Neural cell (in vitro differentiated cells): ENCODE measurements around the gene INPP5A. TPM values are rescaled to one million over a fixed set of nuclear protein-coding genes. Genes with fewer than 3 reads are reported as not detected.

ENCODE experiments used
- H2AFZ ChIP-seq: fragments of 200-600, 300-800 bp; sonication (generic), shearing (Covaris generic); 2 replicates; pipeline ENCODE4 v1.6.0; 2014; ENCODE audit warnings: low read depth, mild to moderate bottlenecking, antibody characterized with exemption, low read length, moderate library complexity
- H3F3A ChIP-seq: fragments of 200-600 bp; shearing (Covaris generic); 2 replicates; pipeline ENCODE4 v1.6.1; 2016; ENCODE audit warnings: mild to moderate bottlenecking, moderate library complexity, mixed read lengths, antibody characterized with exemption, low read length; ENCODE audit not compliant: insufficient read depth, poor library complexity, severe bottlenecking
- H3K27ac ChIP-seq: fragments of 200-600, 300-800 bp; sonication (generic), shearing (Covaris generic); 2 replicates; pipeline ENCODE4 v1.5.1; 2014; ENCODE audit warnings: mild to moderate bottlenecking, low read length, moderate library complexity
- H3K27me3 ChIP-seq: fragments of 300-800, 200-600 bp; sonication (generic), shearing (Covaris generic); 2 replicates; pipeline ENCODE4 v1.6.0; 2014; ENCODE audit warnings: mild to moderate bottlenecking, low read depth, low read length, moderate library complexity; ENCODE audit not compliant: insufficient read depth
- H3K36me3 ChIP-seq: fragments of 300-800, 200-600 bp; sonication (generic), shearing (Covaris generic); 2 replicates; pipeline ENCODE4 v1.5.1; 2014; ENCODE audit warnings: mild to moderate bottlenecking, antibody characterized with exemption, low read length, moderate library complexity; ENCODE audit not compliant: insufficient read depth
- H3K4me2 ChIP-seq: fragments of 300-800, 200-600 bp; sonication (generic), shearing (Covaris generic); 2 replicates; pipeline ENCODE4 v1.6.0; 2014; ENCODE audit warnings: mild to moderate bottlenecking, low read length
- H3K4me3 ChIP-seq: fragments of 300-800, 200-600 bp; sonication (generic), shearing (Covaris generic); 2 replicates; pipeline ENCODE4 v1.5.1; 2014; ENCODE audit warnings: mild to moderate bottlenecking, low read length, moderate library complexity
- H3K79me2 ChIP-seq: fragments of 200-600 bp; shearing (Covaris generic); replicated peaks from 2 replicates; pipeline ENCODE4 v1.6.0; 2014; ENCODE audit warnings: mild to moderate bottlenecking, low read length, moderate library complexity; ENCODE audit not compliant: insufficient read depth
- H3K9ac ChIP-seq: fragments of 300-800, 200-600 bp; sonication (generic), shearing (Covaris generic); 2 replicates; pipeline ENCODE4 v1.6.1; 2016; ENCODE audit warnings: mild to moderate bottlenecking, low read length, mixed read lengths
- H3K9me2 ChIP-seq: fragments of 200-600 bp; shearing (Covaris generic); 2 replicates; pipeline ENCODE4 v1.6.1; 2016; ENCODE audit warnings: mild to moderate bottlenecking, low read length, mixed read lengths; ENCODE audit not compliant: insufficient read depth
- H3K9me3 ChIP-seq: fragments of 200-600, 300-800 bp; sonication (generic), shearing (Covaris generic); 2 replicates; pipeline ENCODE4 v1.6.1; 2016; ENCODE audit warnings: mild to moderate bottlenecking, mixed run types, low read length, moderate library complexity, mixed read lengths
- H4K20me1 ChIP-seq: fragments of 200-600 bp; shearing (Covaris generic); 2 replicates; pipeline ENCODE4 v1.6.1; 2016; ENCODE audit warnings: mild to moderate bottlenecking, mixed run types; ENCODE audit not compliant: insufficient read depth
- CTCF ChIP-seq: fragments of 450-650 bp; IDR thresholded peaks from 2 replicates; pipeline ENCODE4 v1.5.1; 2014; ENCODE audit warnings: antibody characterized with exemption, mild to moderate bottlenecking, moderate library complexity; ENCODE audit not compliant: poor library complexity, severe bottlenecking
- EP300 ChIP-seq: fragments of 450-650 bp; conservative IDR thresholded peaks from 2 replicates; pipeline ENCODE4 v1.6.1; 2014; ENCODE audit warnings: antibody characterized with exemption, mild to moderate bottlenecking, moderate library complexity; ENCODE audit not compliant: poor library complexity, severe bottlenecking
- EZH2 ChIP-seq: fragments of 200-600, 300-800 bp; shearing (Covaris generic), sonication (generic); IDR thresholded peaks from 2 replicates; pipeline ENCODE4 v1.6.1; 2014; ENCODE audit warnings: antibody characterized with exemption, low read length, borderline replicate concordance, mild to moderate bottlenecking; ENCODE audit not compliant: insufficient read depth, poor library complexity, severe bottlenecking
- MXI1 ChIP-seq: fragments of 450-650 bp; conservative IDR thresholded peaks from 2 replicates; pipeline ENCODE4 v1.6.1; 2014; ENCODE audit warnings: antibody characterized with exemption, mild to moderate bottlenecking; ENCODE audit not compliant: poor library complexity, severe bottlenecking
- POLR2AphosphoS5 ChIP-seq: IDR thresholded peaks from 2 replicates; pipeline ENCODE4 v1.6.1; 2012
- RAD21 ChIP-seq: fragments of 450-650 bp; conservative IDR thresholded peaks from 2 replicates; pipeline ENCODE4 v1.6.1; 2014; ENCODE audit warnings: antibody characterized with exemption, mild to moderate bottlenecking, moderate library complexity
- REST ChIP-seq: IDR thresholded peaks from 2 replicates; pipeline ENCODE4 v1.6.1; 2012; ENCODE audit warnings: borderline replicate concordance
- SMC3 ChIP-seq: fragments of 450-650 bp; conservative IDR thresholded peaks from 2 replicates; pipeline ENCODE4 v1.6.1; 2014; ENCODE audit warnings: antibody characterized with exemption, mild to moderate bottlenecking, moderate library complexity; ENCODE audit not compliant: poor library complexity
- TAF1 ChIP-seq: IDR thresholded peaks from 2 replicates; pipeline ENCODE4 v1.6.1; 2012; ENCODE audit warnings: low read depth
- polyA plus RNA-seq: library from polyadenylated mRNA; depleted of rRNA; stranded (reverse); fragments of >200 nt; gene quantifications from 2 replicates; pipeline ENCODE4 v1.2.3, GENCODE V29; 2014

Gene INPP5A
- polyA plus RNA-seq, 1 donor from 2014 or later, result 48.8 TPM

GRCh38 chr10:132507956-132508490, 29.6 kb upstream of the INPP5A start:
- Histone ChIP-seq H2AFZ (no peak overlapping the region), H3K27ac (no peak overlapping the region), H3F3A (no peaks in the 10 kb centered on the region), H3K36me3 (no peaks in the 10 kb centered on the region), H3K4me2 (no peak overlapping the region), H3K4me3 (no peak overlapping the region), H3K9ac (no peak overlapping the region), H3K79me2 (no peaks in the 10 kb centered on the region), H3K9me3 (no peaks in the 10 kb centered on the region), H4K20me1 (no peaks in the 10 kb centered on the region), H3K9me2 (no peaks in the 10 kb centered on the region), H3K27me3 (no peaks in the 10 kb centered on the region)
- no peak for TF ChIP-seq EZH2
- no peak for TF ChIP-seq MXI1
- no peak for TF ChIP-seq SMC3
- TF ChIP-seq CTCF, result no peak
- no peak for TF ChIP-seq RAD21
- TF ChIP-seq TAF1, result no peak
- no peak for TF ChIP-seq POLR2AphosphoS5
- TF ChIP-seq REST, result no peak
- no peak for TF ChIP-seq EP300

- Histone ChIP-seq H2AFZ (no peak overlapping the region), H3F3A (no peaks in the 10 kb centered on the region), H4K20me1 (no peaks in the 10 kb centered on the region), H3K9me3 (no peaks in the 10 kb centered on the region), H3K4me2 (no peak overlapping the region), H3K79me2 (no peaks in the 10 kb centered on the region), H3K27me3 (no peaks in the 10 kb centered on the region), H3K9me2 (no peaks in the 10 kb centered on the region), H3K36me3 (no peaks in the 10 kb centered on the region), H3K27ac (no peak overlapping the region), H3K9ac (no peak overlapping the region), H3K4me3 (no peak overlapping the region)
- no peak for TF ChIP-seq EP300
- no peak for TF ChIP-seq EZH2
- no peak for TF ChIP-seq REST
- no peak for TF ChIP-seq POLR2AphosphoS5
- no peak for TF ChIP-seq TAF1
- no peak for TF ChIP-seq CTCF
- TF ChIP-seq MXI1, result no peak
- no peak for TF ChIP-seq RAD21
- TF ChIP-seq SMC3, result no peak
Observed at GRCh38 chr10:132508581-132509443, 28.8 kb upstream of the INPP5A start.
